AG09309 (cell line): Measurements from ENCODE around the gene PTPRC.

Source experiments
- DNase-seq: peaks from one replicate; pipeline ENCODE4 v3.0.0-alpha.2; 2010; ENCODE audit warnings: low read depth
- H3K4me3 ChIP-seq: 2 replicates; pipeline ENCODE4 v1.5.1; 2011; ENCODE audit warnings: mild to moderate bottlenecking, low read depth, low read length, moderate library complexity; ENCODE audit not compliant: control insufficient read depth
- CTCF ChIP-seq: IDR thresholded peaks from 2 replicates; pipeline ENCODE4 v1.5.1; 2011; ENCODE audit warnings: mild to moderate bottlenecking, low read depth, low read length, inconsistent platforms; ENCODE audit not compliant: insufficient read depth, control insufficient read depth; ENCODE audit errors: missing control alignments

Gene PTPRC

GRCh38 chr1:198693321-198693720 lies 54.5 kb downstream of the PTPRC start:
- H3K4me3 ChIP-seq = no peak overlapping the region
- DNase-seq = no peak
- no peak for TF ChIP-seq CTCF

- no peak for DNase-seq
- H3K4me3 ChIP-seq = no peak overlapping the region
- no peak for TF ChIP-seq CTCF
These were observed 55.7 kb downstream of the PTPRC start for GRCh38 chr1:198694542-198694941.

- no peak for TF ChIP-seq CTCF
- DNase-seq = no peak
- H3K4me3 ChIP-seq = no peak overlapping the region
These were observed 57.4 kb downstream of the PTPRC start for GRCh38 chr1:198696211-198696610.

- TF ChIP-seq CTCF = peak; percentile 74
- DNase-seq = no peak
These were observed 60.6 kb downstream of the PTPRC start for GRCh38 chr1:198699167-198700015.

GRCh38 chr1:198700016-198700392 lies 61.2 kb downstream of the PTPRC start:
- H3K4me3 ChIP-seq = no peak overlapping the region
- no peak for TF ChIP-seq CTCF
- DNase-seq = no peak

More at GRCh38 chr1:198699167-198700015, 60.6 kb downstream of the PTPRC start:
- H3K4me3 ChIP-seq = no peak overlapping the region

- DNase-seq = no peak
- no peak for TF ChIP-seq CTCF
- no peak overlapping the region for H3K4me3 ChIP-seq
These were observed 61.6 kb downstream of the PTPRC start for GRCh38 chr1:198700396-198700795.
